Left kidney (tissue), 1 donor: Measurements from ENCODE around the gene ZNF213. TPM values are rescaled to one million over a fixed set of nuclear protein-coding genes. Genes with fewer than 3 reads are reported as not detected.

Source experiments
- polyA plus RNA-seq: library from polyadenylated mRNA; unstranded; fragments of 120-200 nt; gene quantifications from one replicate; pipeline ENCODE4 v1.2.1, GENCODE V29; 2013; ENCODE audit not compliant: insufficient read length

ZNF213 gene
- polyA plus RNA-seq, 1 donor, result 13.2 TPM

Other genes with a start within 250 kb of the ZNF213 start
- 16.4 TPM for gene FLYWCH1, start 223.1 kb upstream of the ZNF213 start, polyA plus RNA-seq
- 1.4 TPM for gene KREMEN2, start 170.8 kb upstream of the ZNF213 start, polyA plus RNA-seq
- gene PAQR4, start 165.7 kb upstream of the ZNF213 start, polyA plus RNA-seq, result 9.6 TPM
- gene PKMYT1, start 154.6 kb upstream of the ZNF213 start, polyA plus RNA-seq, result 22.0 TPM
- 2.0 TPM for gene CLDN9, start 122.1 kb upstream of the ZNF213 start, polyA plus RNA-seq
- 29.6 TPM for gene CLDN6, start 116.8 kb upstream of the ZNF213 start, polyA plus RNA-seq
- 6.7 TPM for gene TNFRSF12A, start 114.7 kb upstream of the ZNF213 start, polyA plus RNA-seq
- 56.2 TPM for gene HCFC1R1, start 111.1 kb upstream of the ZNF213 start, polyA plus RNA-seq
- 29.5 TPM for gene THOC6, start 111.0 kb upstream of the ZNF213 start, polyA plus RNA-seq
- 2.6 TPM for gene BICDL2, start 98.1 kb upstream of the ZNF213 start, polyA plus RNA-seq
- 1.7 TPM for gene MMP25, start 88.5 kb upstream of the ZNF213 start, polyA plus RNA-seq
- 23.4 TPM for gene IL32, start 69.4 kb upstream of the ZNF213 start, polyA plus RNA-seq
- 0.10 TPM for gene ZSCAN10, start 35.7 kb upstream of the ZNF213 start, polyA plus RNA-seq
- gene ZNF205, start 22.4 kb upstream of the ZNF213 start, polyA plus RNA-seq, result 15.2 TPM
- not detected for gene OR1F1, start 53.2 kb downstream of the ZNF213 start, polyA plus RNA-seq
- 16.9 TPM for gene ZNF200, start 100.1 kb downstream of the ZNF213 start, polyA plus RNA-seq
- gene MEFV, start 121.6 kb downstream of the ZNF213 start, polyA plus RNA-seq, result 0.35 TPM
- gene ZNF263, start 148.5 kb downstream of the ZNF213 start, polyA plus RNA-seq, result 52.1 TPM
- 13.3 TPM for gene TIGD7, start 170.4 kb downstream of the ZNF213 start, polyA plus RNA-seq
- gene ZNF75A, start 170.5 kb downstream of the ZNF213 start, polyA plus RNA-seq, result 77.0 TPM
- 1.3 TPM for gene OR2C1, start 220.9 kb downstream of the ZNF213 start, polyA plus RNA-seq